CD4-positive, CD25-positive, alpha-beta regulatory T cell (primary cell): ENCODE data around the gene TMEM50B. TPM values are rescaled to one million over a fixed set of nuclear protein-coding genes. Genes with fewer than 3 reads are reported as not detected.
"Not testable (repeated sequence)": the region's sequence is repeated elsewhere in the genome, so short reads cannot be mapped to it uniquely, and the experiment has no call there.

Experiments used
- ATAC-seq, 2 donors: fragments of 150-1000 bp; cut with Tn5 transposase; one replicate each; pipeline ENCODE4 v1.10.0; 2021; ENCODE audit warnings: low read depth in 2 of 2, moderate number of reproducible peaks in 2 of 2, moderate library complexity in 1 of 2
- DNase-seq, 3 donors: peaks; one replicate each; pipeline versions ENCODE4 v3.0.0 to v3.0.0-alpha.2; 2012 to 2022; ENCODE audit warnings: mixed read lengths in 1 of 3
- H3K27ac ChIP-seq: one replicate; pipeline ENCODE4 v1.7.0; 2013; ENCODE audit warnings: mild to moderate bottlenecking, low read length; ENCODE audit not compliant: insufficient read depth, poor library complexity, severe bottlenecking
- H3K27me3 ChIP-seq: one replicate; pipeline ENCODE4 v1.7.0; 2013; ENCODE audit warnings: low read length; ENCODE audit not compliant: control insufficient read depth, insufficient read depth
- H3K36me3 ChIP-seq: one replicate; pipeline ENCODE4 v1.7.0; 2013; ENCODE audit warnings: mild to moderate bottlenecking, low read length, moderate library complexity; ENCODE audit not compliant: control insufficient read depth, insufficient read depth
- H3K4me1 ChIP-seq: 2 replicates; pipeline ENCODE4 v1.7.0; 2013; ENCODE audit warnings: mild to moderate bottlenecking, low read length; ENCODE audit not compliant: insufficient read depth, control insufficient read depth, poor library complexity, severe bottlenecking
- H3K4me3 ChIP-seq: one replicate; pipeline ENCODE4 v1.7.0; 2013; ENCODE audit warnings: low read depth, mild to moderate bottlenecking, low read length, moderate library complexity
- H3K9me3 ChIP-seq, 2 experiments: 1 replicate in 1 of 2; 2 replicates in 1 of 2; pipeline ENCODE4 v1.7.0; 2013; ENCODE audit warnings: low read length in 2 of 2, mild to moderate bottlenecking in 1 of 2, moderate library complexity in 1 of 2; ENCODE audit not compliant: control insufficient read depth in 2 of 2
- H3K27ac Mint-ChIP-seq, 3 donors: one replicate each; pipeline ENCODE4 v1.8.0; 2020 to 2022; ENCODE audit warnings: mild to moderate bottlenecking in 3 of 3, mixed read lengths in 3 of 3, moderate library complexity in 2 of 3
- H3K27me3 Mint-ChIP-seq: one replicate; pipeline ENCODE4 v1.8.0; 2022; ENCODE audit warnings: mild to moderate bottlenecking, mixed read lengths
- H3K36me3 Mint-ChIP-seq: one replicate; pipeline ENCODE4 v1.8.0; 2020; ENCODE audit warnings: mixed read lengths
- H3K4me1 Mint-ChIP-seq, 4 donors: one replicate each; pipeline ENCODE4 v1.8.0; 2020 to 2022; ENCODE audit warnings: mixed read lengths in 4 of 4, mild to moderate bottlenecking in 1 of 4
- H3K4me3 Mint-ChIP-seq, 4 donors: one replicate each; pipeline ENCODE4 v1.8.0; 2020 to 2022; ENCODE audit warnings: mild to moderate bottlenecking in 4 of 4, mixed read lengths in 4 of 4, moderate library complexity in 3 of 4
- H3K9me3 Mint-ChIP-seq, 7 donors: one replicate each; pipeline ENCODE4 v1.8.0; 2020 to 2022; ENCODE audit warnings: mixed read lengths in 7 of 7, mild to moderate bottlenecking in 3 of 7, moderate library complexity in 2 of 7
- polyA plus RNA-seq, 4 donors: library from polyadenylated mRNA; unstranded; fragments of 300-500 nt; fragmentation: Illumina TruSeq; gene quantifications; one replicate each; pipeline ENCODE4 v1.2.3, GENCODE V29; 2021
- total RNA-seq: library from RNA; stranded (reverse); gene quantifications from one replicate; pipeline ENCODE4 v1.2.3, GENCODE V29; 2022

Gene TMEM50B
- total and polyA plus RNA-seq, 5 donors from 2014 or later = 60.1 to 84.2 (median 63.0) TPM

- Mint-ChIP-seq H3K27ac (peak overlapping the region in 1 of 3 donors; percentile 80), H3K36me3 (peaks cover 36% of the 10 kb centered on the region), H3K4me3 (no peak overlapping the region), H3K4me1 (peaks cover 0 to 5% (median 0%) of the 10 kb centered on the region in 4 donors), H3K9me3 (peaks cover 0 to 1% (median 0%) of the 10 kb centered on the region in 7 donors), H3K27me3 (no peaks in the 10 kb centered on the region)
- no peaks in the 10 kb centered on the region for H3K4me1 ChIP-seq
- no peak overlapping the region for H3K4me3 ChIP-seq
- no peaks in the 10 kb centered on the region for H3K9me3 ChIP-seq
- H3K27ac ChIP-seq = no peak overlapping the region
- H3K27me3 ChIP-seq = no peaks in the 10 kb centered on the region
- H3K36me3 ChIP-seq = peaks cover 24% of the 10 kb centered on the region
- ATAC-seq (no peak), DNase-seq (no peak)
These were observed 27.4 kb downstream of the TMEM50B start for GRCh38 chr21:33452362-33452761.

- Mint-ChIP-seq H3K27me3 (no peaks in the 10 kb centered on the region), H3K27ac (peak overlapping the region in 2 of 3 donors; percentile 47 to 80), H3K4me3 (no peak overlapping the region), H3K9me3 (peaks cover 0 to 1% (median 0%) of the 10 kb centered on the region in 7 donors), H3K4me1 (peaks cover 0 to 5% (median 0%) of the 10 kb centered on the region in 4 donors), H3K36me3 (peaks cover 38% of the 10 kb centered on the region)
- H3K4me1 ChIP-seq = no peaks in the 10 kb centered on the region
- H3K9me3 ChIP-seq = no peaks in the 10 kb centered on the region
- DNase-seq (no peak), ATAC-seq (no peak)
- H3K36me3 ChIP-seq = peaks cover 24% of the 10 kb centered on the region
- no peak overlapping the region for H3K27ac ChIP-seq
- no peak overlapping the region for H3K4me3 ChIP-seq
- H3K27me3 ChIP-seq = no peaks in the 10 kb centered on the region
These were observed 28.1 kb downstream of the TMEM50B start for GRCh38 chr21:33451634-33452071.

- Mint-ChIP-seq H3K4me1 (peaks cover 3 to 6% (median 6%) of the 10 kb centered on the region in 4 donors), H3K36me3 (peaks cover 38% of the 10 kb centered on the region), H3K4me3 (no peak overlapping the region), H3K27ac (peak overlapping the region in 1 of 3 donors; percentile 82), H3K27me3 (no peaks in the 10 kb centered on the region), H3K9me3 (peaks cover 0 to 1% (median 0%) of the 10 kb centered on the region in 7 donors)
- Histone ChIP-seq H3K9me3 (no peaks in the 10 kb centered on the region), H3K4me1 (no peaks in the 10 kb centered on the region), H3K27ac (no peak overlapping the region), H3K36me3 (peaks cover 11% of the 10 kb centered on the region), H3K4me3 (no peak overlapping the region), H3K27me3 (no peaks in the 10 kb centered on the region)
- no peak for DNase-seq
- no peak for ATAC-seq
These were observed 30.2 kb downstream of the TMEM50B start for GRCh38 chr21:33449616-33450015.

GRCh38 chr21:33446620-33447019, 33.2 kb downstream of the TMEM50B start:
- not testable (repeated sequence) for H3K4me3 ChIP-seq, H3K27me3 ChIP-seq, H3K9me3 Mint-ChIP-seq, H3K9me3 ChIP-seq, H3K27me3 Mint-ChIP-seq, DNase-seq, H3K4me3 Mint-ChIP-seq, H3K27ac Mint-ChIP-seq, H3K27ac ChIP-seq, H3K36me3 ChIP-seq, ATAC-seq, H3K4me1 ChIP-seq
- H3K4me1 Mint-ChIP-seq = peaks cover 3 to 10% (median 7%) of the 10 kb centered on the region in 4 donors
- peaks cover 36% of the 10 kb centered on the region for H3K36me3 Mint-ChIP-seq

GRCh38 chr21:33444499-33444898, 35.3 kb downstream of the TMEM50B start:
- DNase-seq (no peak), ATAC-seq (no peak)
- Mint-ChIP-seq H3K4me3 (no peak overlapping the region), H3K4me1 (peaks cover 3 to 15% (median 8%) of the 10 kb centered on the region in 4 donors), H3K9me3 (no peaks in the 10 kb centered on the region), H3K27ac (no peak overlapping the region), H3K27me3 (no peaks in the 10 kb centered on the region), H3K36me3 (peaks cover 33% of the 10 kb centered on the region)
- no peak overlapping the region for H3K27ac ChIP-seq
- H3K27me3 ChIP-seq = no peaks in the 10 kb centered on the region
- H3K36me3 ChIP-seq = peaks cover 3% of the 10 kb centered on the region
- H3K4me3 ChIP-seq = no peak overlapping the region
- H3K4me1 ChIP-seq = no peaks in the 10 kb centered on the region
- no peaks in the 10 kb centered on the region for H3K9me3 ChIP-seq

GRCh38 chr21:33443194-33443593, 36.6 kb downstream of the TMEM50B start:
- H3K36me3 Mint-ChIP-seq = peaks cover 29% of the 10 kb centered on the region
- Histone ChIP-seq H3K9me3 (no peaks in the 10 kb centered on the region), H3K4me1 (no peaks in the 10 kb centered on the region), H3K4me3 (no peak overlapping the region), H3K27me3 (no peaks in the 10 kb centered on the region), H3K36me3 (peaks cover 7% of the 10 kb centered on the region), H3K27ac (no peak overlapping the region)
- peaks cover 3 to 15% (median 8%) of the 10 kb centered on the region in 4 donors for H3K4me1 Mint-ChIP-seq
- no peaks in the 10 kb centered on the region for H3K27me3 Mint-ChIP-seq
- no peak for ATAC-seq
- no peak for DNase-seq
- H3K9me3 Mint-ChIP-seq = peaks cover 0 to 1% (median 0%) of the 10 kb centered on the region in 7 donors
- H3K4me3 Mint-ChIP-seq = no peak overlapping the region
- H3K27ac Mint-ChIP-seq = peak overlapping the region in 2 of 3 donors; percentile 55 to 87

GRCh38 chr21:33441489-33442477, 38.0 kb downstream of the TMEM50B start:
- Histone ChIP-seq H3K4me3 (no peak overlapping the region), H3K36me3 (peaks cover 17% of the 10 kb centered on the region), H3K27me3 (no peaks in the 10 kb centered on the region), H3K27ac (no peak overlapping the region), H3K4me1 (no peaks in the 10 kb centered on the region), H3K9me3 (no peaks in the 10 kb centered on the region)
- DNase-seq (no peak), ATAC-seq (no peak)
- Mint-ChIP-seq H3K27ac (peak overlapping the region; percentile 32 to 82 (median 39)), H3K9me3 (peaks cover 0 to 1% (median 0%) of the 10 kb centered on the region in 7 donors), H3K36me3 (peaks cover 28% of the 10 kb centered on the region), H3K27me3 (no peaks in the 10 kb centered on the region), H3K4me3 (no peak overlapping the region), H3K4me1 (peaks cover 3 to 15% (median 8%) of the 10 kb centered on the region in 4 donors)
